ENCODE results near the gene PUS1. TPM values are rescaled to one million over a fixed set of nuclear protein-coding genes. Genes with fewer than 3 reads are reported as not detected.

PUS1 gene
- total and polyA plus RNA-seq, 3 donors from 2014 or later: 16.9 to 26.0 (median 25.2) TPM

- no peak overlapping the region for H3K4me3 ChIP-seq
- WGBS, 2 donors: 74 to 85% methylated on average over 9 of the region's 9 CpGs
- H3K27me3 ChIP-seq: no peaks in the 10 kb centered on the region
- H3K9me3 ChIP-seq: no peaks in the 10 kb centered on the region
- peaks cover 35% of the 10 kb centered on the region for H3K4me1 ChIP-seq
- peak overlapping the region in 1 of 2 donors; percentile 36 for H3K27ac ChIP-seq
- DNase-seq: no peak
- H3K36me3 ChIP-seq (ENCODE audit: low read depth, missing control alignments): no peaks in the 10 kb centered on the region
- TF ChIP-seq POLR2A (IDR thresholded peaks at IDR 0.05) (no peak), CTCF (IDR thresholded peaks at IDR 0.05) (no peak)
- intact Hi-C loops (cut with DNase I; ENCODE audit: low total_unique reads): no loop called here
Measured at GRCh38 chr12:131897875-131898274, 31.2 kb upstream of the PUS1 start.

GRCh38 chr12:131900397-131900796, 28.7 kb upstream of the PUS1 start:
- DNase-seq: no peak
- no peak overlapping the region for H3K4me3 ChIP-seq
- H3K9me3 ChIP-seq: no peaks in the 10 kb centered on the region
- H3K27ac ChIP-seq: no peak overlapping the region
- intact Hi-C loops (cut with DNase I; ENCODE audit: low total_unique reads): no loop called here
- H3K4me1 ChIP-seq: peaks cover 34% of the 10 kb centered on the region
- no peaks in the 10 kb centered on the region for H3K36me3 ChIP-seq (ENCODE audit: low read depth, missing control alignments)
- no peak for TF ChIP-seq CTCF (IDR thresholded peaks at IDR 0.05)
- no peaks in the 10 kb centered on the region for H3K27me3 ChIP-seq
- WGBS, 2 donors: 98 to 100% methylated on average over 3 to 6 of the region's 6 CpGs

- Histone ChIP-seq H3K27me3 (no peaks in the 10 kb centered on the region), H3K4me3 (no peak overlapping the region), H3K27ac (no peak overlapping the region), H3K9me3 (no peaks in the 10 kb centered on the region), H3K4me1 (peaks cover 28% of the 10 kb centered on the region), H3K36me3 (ENCODE audit: low read depth, missing control alignments) (no peaks in the 10 kb centered on the region)
- intact Hi-C loops (cut with DNase I; ENCODE audit: low total_unique reads): no loop called here
- TF ChIP-seq CTCF (IDR thresholded peaks at IDR 0.05) (no peak), POLR2A (IDR thresholded peaks at IDR 0.05) (no peak)
- 76 to 77% methylated on average over 22 to 30 of the region's 30 CpGs for WGBS, 2 donors
- no peak for DNase-seq
Measured at GRCh38 chr12:131901431-131902331, 27.4 kb upstream of the PUS1 start.

- no peak for DNase-seq
- no peaks in the 10 kb centered on the region for H3K9me3 ChIP-seq
- no peaks in the 10 kb centered on the region for H3K27me3 ChIP-seq
- intact Hi-C loops (cut with DNase I; ENCODE audit: low total_unique reads): no loop called here
- 68 to 76% methylated on average over 8 to 25 of the region's 25 CpGs for WGBS, 2 donors
- no peak overlapping the region for H3K4me3 ChIP-seq
- TF ChIP-seq POLR2A (IDR thresholded peaks at IDR 0.05) (no peak), CTCF (IDR thresholded peaks at IDR 0.05) (no peak)
- no peaks in the 10 kb centered on the region for H3K36me3 ChIP-seq (ENCODE audit: low read depth, missing control alignments)
- H3K27ac ChIP-seq: no peak overlapping the region
- peaks cover 21% of the 10 kb centered on the region for H3K4me1 ChIP-seq
Measured at GRCh38 chr12:131902332-131903241, 26.5 kb upstream of the PUS1 start.
